ENCODE data around the gene LOXL1. TPM values are rescaled to one million over a fixed set of nuclear protein-coding genes. Genes with fewer than 3 reads are reported as not detected.
"Not testable (repeated sequence)": the region's sequence is repeated elsewhere in the genome, so short reads cannot be mapped to it uniquely, and the experiment has no call there.

LOXL1 gene
- total and polyA plus RNA-seq, 9 of the 15 experiments (the other 6 are each of a cell fraction or from before 2014, with no cell fraction given), result 0.14 TPM; not detected in 8

GRCh38 chr15:73960472-73961070, 34.3 kb downstream of the LOXL1 start:
- H2AFZ ChIP-seq (ENCODE audit: low read depth, low read length); CTCF ChIA-PET (ENCODE audit: low intra/inter-chr PET ratio); ATAC-seq; H3K79me2 ChIP-seq (ENCODE audit: control insufficient read depth, insufficient read depth, low read length); H3K9me1 ChIP-seq (ENCODE audit: control insufficient read depth, insufficient read depth, low read length); FAIRE-seq; H4K20me1 ChIP-seq (replicated peaks; ENCODE audit: control insufficient read depth, insufficient read depth, low read length); H3K4me2 ChIP-seq (ENCODE audit: insufficient read depth, low read length); DNase-seq (ENCODE audit: extremely low read depth in 1 of 4, low spot score in 3 of 4); BruUV-seq (replicated peaks); H3K36me3 ChIP-seq (ENCODE audit: control insufficient read depth, insufficient read depth, low read length); H3K4me3 ChIP-seq; H3K27ac ChIP-seq (ENCODE audit: extremely low read depth, low read depth, low read length); H3K9me3 ChIP-seq (replicated peaks; ENCODE audit: control insufficient read depth, insufficient read depth, low read depth, low read length); intact Hi-C loops (cut with micrococcal nuclease); H3K4me1 ChIP-seq (replicated peaks in 1 of 2; ENCODE audit: control insufficient read depth in 2 of 2, insufficient read depth in 2 of 2, low read length in 2 of 2); H3K9ac ChIP-seq (ENCODE audit: insufficient read depth in 1 of 2, low read depth in 2 of 2, low read length in 2 of 2): not testable (repeated sequence)
- POLR2A ChIA-PET, result interaction anchor here (1.0 kb wide), 1 partner anchor 9 kb away, joined by 4 read pairs; no protein-coding TSS in a partner anchor
- in situ Hi-C loops (cut with MboI), result loop anchor here (25.0 kb wide), 1 partner anchor 1327 kb away; the partner anchor contains the start of gene GOLGA6D
- WGBS (ENCODE audit: insufficient coverage, low coverage, missing lambda C conversion rate), result 19% methylated on average over 7 of the region's 7 CpGs
- H3K27me3 ChIP-seq (ENCODE audit: control insufficient read depth in 2 of 2, insufficient read depth in 2 of 2, low read length in 2 of 2), result peaks cover 12 to 33% of the 10 kb centered on the region in 2 experiments; a peak in 4 of 5 replicates

GRCh38 chr15:73962433-73962832, 36.2 kb downstream of the LOXL1 start:
- peaks cover 12 to 23% of the 10 kb centered on the region in 2 experiments; a peak in 3 of 5 replicates for H3K27me3 ChIP-seq (ENCODE audit: control insufficient read depth in 2 of 2, insufficient read depth in 2 of 2, low read length in 2 of 2)
- H3K79me2 ChIP-seq (ENCODE audit: control insufficient read depth, insufficient read depth, low read length), result no peaks in the 10 kb centered on the region
- 0% methylated on average over 5 of the region's 5 CpGs for WGBS (ENCODE audit: insufficient coverage, low coverage, missing lambda C conversion rate)
- ChIA-PET POLR2A (interaction anchor here (0.6 kb wide), 1 partner anchor 10 kb away, joined by 3 read pairs; no protein-coding TSS in a partner anchor), CTCF (ENCODE audit: low intra/inter-chr PET ratio) (interaction anchor here (0.8 kb wide), 1 partner anchor 11 kb away, joined by 3 read pairs; no protein-coding TSS in a partner anchor)
- FAIRE-seq (no peak), DNase-seq (ENCODE audit: extremely low read depth in 1 of 4, low spot score in 3 of 4) (no peak), ATAC-seq (no peak)
- H4K20me1 ChIP-seq (replicated peaks; ENCODE audit: control insufficient read depth, insufficient read depth, low read length), result no peaks in the 10 kb centered on the region; the same call in none of the 2 replicates
- H3K9me1 ChIP-seq (ENCODE audit: control insufficient read depth, insufficient read depth, low read length), result no peaks in the 10 kb centered on the region
- no peak overlapping the region for H2AFZ ChIP-seq (ENCODE audit: low read depth, low read length)
- in situ Hi-C loops (cut with MboI) (loop anchor here (25.0 kb wide), 1 partner anchor 1325 kb away; the partner anchor contains the start of gene GOLGA6D), intact Hi-C loops (cut with micrococcal nuclease) (no loop called here)
- peaks cover 0 to 5% of the 10 kb centered on the region in 2 experiments; a peak in 2 of 5 replicates for H3K4me1 ChIP-seq (replicated peaks in 1 of 2; ENCODE audit: control insufficient read depth in 2 of 2, insufficient read depth in 2 of 2, low read length in 2 of 2)
- H3K9me3 ChIP-seq (replicated peaks; ENCODE audit: control insufficient read depth, insufficient read depth, low read depth, low read length), result no peaks in the 10 kb centered on the region
- H3K4me3 ChIP-seq, result no peak overlapping the region
- no peak overlapping the region for H3K9ac ChIP-seq (ENCODE audit: insufficient read depth in 1 of 2, low read depth in 2 of 2, low read length in 2 of 2)
- no peak overlapping the region for H3K4me2 ChIP-seq (ENCODE audit: insufficient read depth, low read length)
- no peak overlapping the region for H3K27ac ChIP-seq (ENCODE audit: extremely low read depth, low read depth, low read length)
- BruUV-seq (replicated peaks), result no TSS peak
- H3K36me3 ChIP-seq (ENCODE audit: control insufficient read depth, insufficient read depth, low read length), result no peaks in the 10 kb centered on the region
- TF ChIP-seq XRCC4 (IDR thresholded peaks at IDR 0.05; ENCODE audit: extremely low read depth, insufficient read depth, insufficient read length) (no peak), FOSL1 (tag; conservative IDR thresholded peaks at IDR 0.05) (no peak), DEAF1 (CRISPR knock-in tag; IDR thresholded peaks at IDR 0.05) (no peak), CBX5 (IDR thresholded peaks at IDR 0.05; ENCODE audit: borderline replicate concordance, low read depth) (no peak), ZBTB2 (IDR thresholded peaks at IDR 0.05) (no peak), ZNF134 (CRISPR knock-in tag; conservative IDR thresholded peaks at IDR 0.05) (no peak), AFF1 (IDR thresholded peaks at IDR 0.05; ENCODE audit: low read depth in 1 of 2, partially characterized antibody in 2 of 2) (no peak)

Measured in K562 (cell line).